Right atrium auricular region (tissue), 2 donors: ENCODE measurements around the gene RNF144A. TPM values are rescaled to one million over a fixed set of nuclear protein-coding genes. Genes with fewer than 3 reads are reported as not detected.
A peak's percentile ranks its signal among the peaks of the same experiment; 100 is the strongest.

Experiments
- DNase-seq: peaks from one replicate; pipeline ENCODE4 v3.0.0-alpha.2; 2019; ENCODE audit warnings: low spot score
- H3K27ac ChIP-seq, 2 donors: fragments of 200-600 bp; sonication (generic); 1 replicate in 1 of 2; 2 replicates in 1 of 2; pipeline ENCODE4 v1.5.1; 2016 to 2019
- H3K27me3 ChIP-seq, 2 donors: fragments of 200-600 bp; sonication (generic); one replicate each; pipeline versions ENCODE4 v1.5.1 to v1.6.0; 2017 to 2019
- H3K36me3 ChIP-seq: fragments of 200-600 bp; sonication (generic); one replicate; pipeline ENCODE4 v1.5.1; 2016
- H3K4me1 ChIP-seq, 2 donors: fragments of 200-600 bp; sonication (generic); one replicate each; pipeline versions ENCODE4 v1.5.1 to v1.6.0; 2017 to 2019
- H3K4me3 ChIP-seq, 2 donors: fragments of 200-600 bp; sonication (generic); 1 replicate in 1 of 2; 2 replicates in 1 of 2; pipeline ENCODE4 v1.5.1; 2017 to 2019; ENCODE audit warnings: mild to moderate bottlenecking in 1 of 2, moderate library complexity in 1 of 2
- H3K9me3 ChIP-seq, 2 donors: fragments of 200-600 bp; sonication (generic); one replicate each; pipeline ENCODE4 v1.5.1; 2019
- total RNA-seq, 2 donors: library from RNA; depleted of rRNA; stranded (reverse); fragments of >200 nt; gene quantifications; one replicate each; pipeline ENCODE4 v1.1.0, GENCODE V29; 2016
- TF ChIP-seq, protein P1 (sequence below), 2 donors: fragments of 200-600 bp; sonication (generic); IDR thresholded peaks; one replicate each; pipeline ENCODE4 v1.5.1; 2019; ENCODE audit warnings: antibody characterized with exemption in 2 of 2

Gene RNF144A
- total RNA-seq, 2 donors from 2014 or later = 8.2 to 12.6 TPM

DNA sequence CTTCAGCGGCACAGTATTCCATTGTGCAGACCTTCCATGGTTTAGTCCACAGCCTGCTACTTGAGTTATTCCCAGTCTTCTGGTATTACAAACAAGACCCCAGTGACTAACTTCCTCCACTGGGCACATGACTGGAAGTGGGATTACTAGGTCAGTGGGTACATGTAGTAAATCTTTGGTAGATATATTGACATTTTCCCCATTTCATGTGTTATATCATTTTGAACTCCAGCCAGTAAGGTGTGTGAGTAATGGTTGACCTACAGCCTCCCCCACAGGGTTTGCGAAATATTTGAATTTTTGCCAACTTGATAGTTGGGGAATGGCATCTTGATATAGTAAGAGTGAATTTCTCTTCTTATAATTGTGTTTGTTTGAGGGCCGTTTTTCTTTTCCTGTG, 58.8 kb downstream of the RNF144A start:
- H3K9me3 ChIP-seq = no peaks in the 10 kb centered on the region
- TF ChIP-seq, protein P1, sequence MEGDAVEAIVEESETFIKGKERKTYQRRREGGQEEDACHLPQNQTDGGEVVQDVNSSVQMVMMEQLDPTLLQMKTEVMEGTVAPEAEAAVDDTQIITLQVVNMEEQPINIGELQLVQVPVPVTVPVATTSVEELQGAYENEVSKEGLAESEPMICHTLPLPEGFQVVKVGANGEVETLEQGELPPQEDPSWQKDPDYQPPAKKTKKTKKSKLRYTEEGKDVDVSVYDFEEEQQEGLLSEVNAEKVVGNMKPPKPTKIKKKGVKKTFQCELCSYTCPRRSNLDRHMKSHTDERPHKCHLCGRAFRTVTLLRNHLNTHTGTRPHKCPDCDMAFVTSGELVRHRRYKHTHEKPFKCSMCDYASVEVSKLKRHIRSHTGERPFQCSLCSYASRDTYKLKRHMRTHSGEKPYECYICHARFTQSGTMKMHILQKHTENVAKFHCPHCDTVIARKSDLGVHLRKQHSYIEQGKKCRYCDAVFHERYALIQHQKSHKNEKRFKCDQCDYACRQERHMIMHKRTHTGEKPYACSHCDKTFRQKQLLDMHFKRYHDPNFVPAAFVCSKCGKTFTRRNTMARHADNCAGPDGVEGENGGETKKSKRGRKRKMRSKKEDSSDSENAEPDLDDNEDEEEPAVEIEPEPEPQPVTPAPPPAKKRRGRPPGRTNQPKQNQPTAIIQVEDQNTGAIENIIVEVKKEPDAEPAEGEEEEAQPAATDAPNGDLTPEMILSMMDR (IDR thresholded peaks at IDR 0.05) = no peak
- H3K4me3 ChIP-seq = no peak overlapping the region
- no peaks in the 10 kb centered on the region for H3K36me3 ChIP-seq
- peaks cover 0 to 18% of the 10 kb centered on the region in 2 donors for H3K4me1 ChIP-seq
- no peak overlapping the region for H3K27ac ChIP-seq
- H3K27me3 ChIP-seq = no peaks in the 10 kb centered on the region
- peak; percentile 1 for DNase-seq

DNA sequence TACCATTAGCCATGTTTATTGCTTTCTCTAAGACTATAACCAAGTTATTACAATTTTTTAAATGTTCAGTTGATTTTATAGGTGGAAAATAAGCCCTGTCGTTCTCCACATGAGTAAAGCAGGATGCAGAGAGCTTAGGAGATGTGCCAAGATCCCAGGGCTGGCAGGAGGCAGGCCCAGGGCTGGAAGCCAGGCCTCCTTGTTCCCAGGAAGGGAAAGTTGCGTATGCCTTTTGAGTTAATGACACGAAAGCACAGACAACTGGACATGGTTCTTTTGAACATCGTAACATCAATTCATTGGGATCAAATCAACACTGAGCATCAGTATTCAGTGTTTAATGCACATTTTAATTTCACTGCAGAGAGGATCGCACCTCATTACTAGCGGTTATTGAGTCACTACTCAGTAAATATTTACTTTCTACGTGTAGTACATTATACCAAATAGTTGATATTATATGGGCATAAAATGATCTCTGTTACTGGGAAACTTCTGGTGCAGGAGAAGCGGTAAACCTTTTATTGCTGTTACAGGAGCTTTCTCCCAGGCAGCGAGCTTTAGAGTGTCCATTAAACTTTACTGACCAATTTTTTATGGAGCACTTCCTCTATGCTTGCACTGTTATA, 60.0 kb downstream of the RNF144A start:
- Histone ChIP-seq H3K4me1 (peaks cover 0 to 18% of the 10 kb centered on the region in 2 donors), H3K4me3 (no peak overlapping the region), H3K27me3 (no peaks in the 10 kb centered on the region), H3K36me3 (no peaks in the 10 kb centered on the region), H3K27ac (no peak overlapping the region), H3K9me3 (no peaks in the 10 kb centered on the region)
- peak; percentile 66 for DNase-seq
- TF ChIP-seq, protein P1 (IDR thresholded peaks at IDR 0.05) = no peak

DNA sequence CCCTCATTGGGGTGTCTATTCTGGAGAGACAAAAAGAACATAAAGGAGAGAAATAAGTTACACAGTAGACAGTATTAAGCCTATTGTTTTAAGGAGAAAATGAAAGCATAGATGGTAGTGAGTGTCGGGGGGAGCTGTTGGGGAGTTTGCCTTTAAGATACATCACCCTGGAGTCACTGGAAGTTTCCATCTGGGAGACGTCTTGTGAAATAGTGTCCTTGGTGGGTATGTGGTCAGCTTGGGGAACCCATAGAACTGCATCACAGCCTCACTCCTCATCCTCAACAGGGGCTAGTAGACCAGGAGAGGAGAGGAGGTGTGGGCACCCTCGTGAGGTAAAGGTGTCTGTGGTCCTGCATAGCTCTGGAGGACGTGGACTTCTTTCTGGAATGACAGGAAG, 60.6 kb downstream of the RNF144A start:
- TF ChIP-seq, protein P1 (IDR thresholded peaks at IDR 0.05) = no peak
- Histone ChIP-seq H3K27ac (no peak overlapping the region), H3K36me3 (no peaks in the 10 kb centered on the region), H3K27me3 (no peaks in the 10 kb centered on the region), H3K9me3 (no peaks in the 10 kb centered on the region), H3K4me3 (no peak overlapping the region), H3K4me1 (peaks cover 0 to 23% of the 10 kb centered on the region in 2 donors)
- no peak for DNase-seq

DNA sequence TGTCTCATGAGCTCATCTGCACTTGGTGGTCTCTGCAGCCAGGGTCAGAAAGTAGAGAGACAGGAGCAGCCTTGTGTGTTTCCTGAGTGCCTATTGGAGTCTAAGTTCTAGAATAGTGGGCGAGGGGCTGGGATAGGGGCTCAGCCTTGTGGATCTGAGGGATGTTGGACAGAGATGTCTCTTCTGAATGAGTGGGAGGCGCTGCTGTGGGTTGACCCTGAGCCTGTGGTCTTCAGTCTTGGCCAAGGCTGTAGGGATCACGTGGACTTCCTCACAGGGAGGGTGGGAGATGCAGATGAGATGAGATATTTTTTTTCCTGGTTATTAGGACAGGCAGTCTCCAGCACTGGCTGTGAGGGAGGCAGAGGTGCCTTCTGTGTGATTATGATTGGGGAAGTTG, 61.8 kb downstream of the RNF144A start:
- peaks cover 0 to 34% of the 10 kb centered on the region in 2 donors for H3K4me1 ChIP-seq
- H3K9me3 ChIP-seq = no peaks in the 10 kb centered on the region
- H3K27me3 ChIP-seq = no peaks in the 10 kb centered on the region
- no peak overlapping the region for H3K27ac ChIP-seq
- no peak for DNase-seq
- H3K4me3 ChIP-seq = no peak overlapping the region
- H3K36me3 ChIP-seq = no peaks in the 10 kb centered on the region
- TF ChIP-seq, protein P1 (IDR thresholded peaks at IDR 0.05) = no peak

DNA sequence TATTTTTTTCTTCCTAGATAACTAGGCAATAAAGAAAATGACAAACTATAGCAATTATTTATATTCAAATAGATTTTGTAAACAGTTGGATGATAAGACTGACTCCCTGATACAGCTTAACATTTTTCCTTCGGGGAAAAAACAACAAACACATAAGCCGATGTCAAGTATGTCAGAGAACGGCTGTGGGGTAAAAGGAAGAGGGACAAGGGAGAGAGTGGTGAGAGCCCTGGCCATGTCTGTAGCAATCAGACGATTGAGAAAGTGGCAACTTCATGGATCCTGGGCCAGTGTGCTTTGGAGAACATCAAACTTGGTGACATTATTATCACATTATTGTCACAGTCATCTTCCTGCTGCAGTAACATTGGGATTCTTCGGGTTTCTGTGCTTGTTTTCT, 65.2 kb downstream of the RNF144A start:
- H3K4me1 ChIP-seq = peaks cover 0 to 42% of the 10 kb centered on the region in 2 donors
- H3K27ac ChIP-seq = no peak overlapping the region
- no peaks in the 10 kb centered on the region for H3K36me3 ChIP-seq
- H3K27me3 ChIP-seq = no peaks in the 10 kb centered on the region
- no peaks in the 10 kb centered on the region for H3K9me3 ChIP-seq
- TF ChIP-seq, protein P1 (IDR thresholded peaks at IDR 0.05) = no peak
- no peak for DNase-seq
- H3K4me3 ChIP-seq = no peak overlapping the region
